GM19463 (cell line): Measurements from ENCODE around the gene ATOSB.
"Not testable (repeated sequence)": the region's sequence is repeated elsewhere in the genome, so short reads cannot be mapped to it uniquely, and the experiment has no call there.

Experiments used
- ATAC-seq: cut with Tn5 transposase; IDR thresholded peaks from one replicate; pipeline ENCODE4 v1.9.1; 2021; ENCODE audit warnings: mild to moderate bottlenecking, moderate library complexity; ENCODE audit not compliant: unreplicated experiment

ATOSB gene, protein sequence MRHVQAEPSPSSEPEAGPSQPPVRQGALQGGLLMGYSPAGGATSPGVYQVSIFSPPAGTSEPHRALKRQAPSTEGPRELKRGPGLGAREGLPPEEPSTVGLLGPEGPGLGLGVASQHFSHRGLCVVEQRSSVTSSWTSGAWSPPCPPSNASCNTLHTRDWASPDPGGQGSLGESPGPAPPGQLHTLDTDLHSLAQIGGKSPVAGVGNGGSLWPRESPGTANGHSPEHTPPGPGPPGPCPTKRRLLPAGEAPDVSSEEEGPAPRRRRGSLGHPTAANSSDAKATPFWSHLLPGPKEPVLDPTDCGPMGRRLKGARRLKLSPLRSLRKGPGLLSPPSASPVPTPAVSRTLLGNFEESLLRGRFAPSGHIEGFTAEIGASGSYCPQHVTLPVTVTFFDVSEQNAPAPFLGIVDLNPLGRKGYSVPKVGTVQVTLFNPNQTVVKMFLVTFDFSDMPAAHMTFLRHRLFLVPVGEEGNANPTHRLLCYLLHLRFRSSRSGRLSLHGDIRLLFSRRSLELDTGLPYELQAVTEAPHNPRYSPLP

DNA sequence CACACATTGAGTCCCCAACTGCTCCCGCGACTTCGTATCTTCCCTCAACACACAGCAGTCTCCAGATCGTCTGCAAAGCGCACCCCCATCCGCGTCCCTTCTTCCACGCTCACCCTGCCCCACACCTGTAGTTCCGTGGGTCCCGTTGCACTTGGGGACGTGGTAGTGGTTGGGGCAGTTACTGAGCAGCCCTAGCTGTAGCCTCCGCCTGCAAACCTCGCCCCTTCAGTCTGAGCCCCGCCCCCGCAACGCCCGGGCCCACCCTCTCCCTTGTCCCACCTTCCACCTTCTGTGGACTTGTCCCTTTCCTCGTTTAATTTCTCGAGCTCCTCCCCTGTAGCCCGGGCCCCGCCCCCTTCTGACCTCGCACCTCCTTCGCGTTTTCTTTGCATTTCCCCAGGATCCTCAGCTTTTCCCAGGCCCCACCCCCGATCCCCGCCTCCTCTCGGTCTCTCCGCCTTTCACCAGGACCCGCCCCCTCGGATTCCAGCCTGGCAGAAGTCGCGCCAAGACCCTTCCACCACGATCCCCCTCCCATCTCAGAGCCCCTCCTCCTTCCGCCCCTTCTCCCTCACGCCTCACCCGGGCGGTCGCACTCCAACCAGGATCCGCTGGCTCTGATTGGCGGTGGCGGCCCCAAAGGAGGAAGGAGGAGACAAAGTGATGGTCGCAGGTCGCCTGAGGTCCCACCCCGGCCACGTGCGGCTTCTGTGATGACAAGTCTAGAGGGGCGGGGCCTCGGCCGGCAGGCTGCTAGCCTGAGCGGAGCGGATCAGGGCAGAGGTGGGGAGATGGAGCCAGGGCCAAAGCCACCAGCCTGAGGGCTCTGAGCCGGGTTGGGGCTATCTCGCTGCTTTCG, at the start of gene ATOSB:
Gene ATOSB, minus strand, starts transcription at position 183 of the 859 bp plus-strand sequence. CDS start 7,588 bp downstream, outside the sequence.
- ATAC-seq, result peak; percentile 47

DNA sequence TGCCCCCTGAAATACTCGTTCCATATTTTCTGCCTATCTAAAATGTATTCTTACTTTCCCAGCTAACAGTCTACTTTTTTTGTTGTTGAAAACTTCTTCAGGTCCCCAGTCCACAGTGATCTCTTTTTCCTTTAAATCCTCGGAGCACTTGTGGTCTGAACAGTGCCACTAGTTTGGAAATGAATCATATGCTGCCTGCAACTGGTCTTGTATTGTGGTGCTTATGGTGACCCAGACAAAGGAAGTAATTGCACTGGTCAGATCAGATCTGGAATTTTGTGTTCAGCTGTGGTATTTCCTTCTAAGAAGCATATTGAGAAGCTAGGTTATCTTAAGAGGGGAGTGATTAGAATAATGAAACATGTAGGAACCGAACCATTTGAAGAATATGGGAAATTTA, 49.0 kb upstream of the ATOSB start:
- no peak for ATAC-seq

DNA sequence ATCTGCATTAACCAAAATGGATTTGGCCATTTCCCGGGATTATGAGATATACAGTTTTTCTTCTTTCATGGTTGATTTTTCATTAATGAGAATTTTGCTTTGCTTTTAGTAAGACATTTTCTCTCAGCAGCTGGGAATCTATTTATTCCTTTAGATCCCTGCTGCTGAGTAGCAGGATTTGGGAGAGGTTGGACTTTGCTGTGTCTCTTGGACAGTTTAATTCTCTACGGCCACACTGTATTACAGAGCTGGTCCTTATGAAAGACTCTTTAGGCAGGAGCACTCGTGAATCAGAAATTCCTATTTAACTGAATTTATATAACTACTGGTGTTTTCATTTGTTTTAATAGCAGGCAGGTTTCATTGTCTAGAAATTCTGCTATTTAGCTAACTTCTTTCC, 47.8 kb upstream of the ATOSB start:
- ATAC-seq, result no peak

DNA sequence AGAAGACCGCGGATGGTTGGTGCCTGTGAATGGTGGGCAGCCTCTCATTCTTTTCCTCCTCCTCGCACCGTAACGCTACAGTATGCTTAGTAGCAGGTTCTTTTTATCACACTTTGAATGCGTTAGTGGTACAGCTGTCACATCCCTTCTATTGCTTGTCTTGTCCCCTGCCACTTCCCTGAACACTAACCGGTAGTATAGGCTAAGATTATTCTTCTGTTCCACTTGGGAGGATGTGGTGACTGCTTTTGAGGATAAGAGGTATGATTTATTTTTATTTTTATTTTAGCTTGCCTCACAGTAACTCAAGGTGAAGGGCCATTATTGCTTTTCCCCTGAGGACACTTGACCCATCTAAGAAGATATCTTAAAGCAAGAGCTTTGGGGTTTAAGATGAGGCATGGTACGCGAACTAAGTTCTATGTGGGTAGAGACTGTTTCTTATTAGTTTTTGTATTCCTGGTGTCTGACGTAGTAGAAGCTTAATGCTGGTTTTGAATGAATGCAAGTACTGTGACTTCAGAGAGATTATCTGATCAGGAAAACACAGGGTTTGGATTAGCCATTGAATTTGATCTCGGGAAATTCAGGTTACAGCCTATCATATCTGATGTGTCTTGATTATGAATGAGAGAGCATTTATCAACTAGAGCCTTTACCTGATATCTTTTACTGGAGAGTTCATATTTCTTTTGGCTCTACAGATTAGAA, 47.1 kb upstream of the ATOSB start:
- ATAC-seq, result no peak

DNA sequence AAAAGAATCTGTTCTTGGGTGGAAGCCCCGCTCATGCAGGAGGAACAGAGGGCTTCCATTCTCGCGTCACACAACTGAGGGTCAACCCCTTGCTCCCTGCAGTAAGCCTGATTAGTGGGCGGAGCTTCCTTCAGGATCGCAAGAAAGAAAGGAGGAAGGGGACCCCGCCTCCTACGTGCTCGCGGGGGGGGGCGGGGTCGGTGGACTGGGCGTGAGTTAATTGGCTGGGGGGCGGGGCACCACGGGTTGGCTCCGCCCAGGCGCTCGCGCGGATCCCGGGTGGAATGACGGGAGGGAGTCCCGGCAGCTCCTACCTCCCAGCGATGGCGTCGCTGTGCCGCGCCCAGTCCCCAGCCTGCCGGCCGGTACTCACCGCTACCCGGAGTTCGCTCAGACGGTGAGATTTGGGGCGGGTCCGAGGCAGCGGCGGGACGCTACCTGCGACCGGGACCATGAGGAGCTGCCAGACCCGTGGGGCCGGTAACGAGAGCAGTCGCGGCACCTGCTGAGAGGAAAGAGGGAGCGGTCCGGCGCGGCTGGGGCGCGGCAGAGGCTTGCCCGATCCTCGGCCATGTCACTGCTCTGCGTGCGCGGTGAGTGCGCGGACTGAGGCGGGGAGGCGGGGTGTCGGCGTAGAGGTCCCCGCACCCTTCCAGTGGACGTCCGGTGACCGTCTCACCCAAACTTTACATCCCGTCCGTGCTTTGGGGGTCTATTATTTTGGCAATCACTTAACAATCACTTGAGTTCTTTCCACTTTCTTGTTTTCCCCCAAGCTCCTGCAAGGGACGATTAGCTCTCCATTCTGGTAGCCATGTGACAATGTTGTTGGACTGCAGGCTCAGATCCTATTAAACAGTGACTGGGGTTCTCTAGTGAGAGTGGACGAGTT, 46.3 kb upstream of the ATOSB start, which contains the start of gene UNC13B:
Gene UNC13B, plus strand, starts transcription at position 297 of the 892 bp plus-strand sequence. Its CDS starts 275 bp downstream, at position 572.
- ATAC-seq, result peak; percentile 61

DNA sequence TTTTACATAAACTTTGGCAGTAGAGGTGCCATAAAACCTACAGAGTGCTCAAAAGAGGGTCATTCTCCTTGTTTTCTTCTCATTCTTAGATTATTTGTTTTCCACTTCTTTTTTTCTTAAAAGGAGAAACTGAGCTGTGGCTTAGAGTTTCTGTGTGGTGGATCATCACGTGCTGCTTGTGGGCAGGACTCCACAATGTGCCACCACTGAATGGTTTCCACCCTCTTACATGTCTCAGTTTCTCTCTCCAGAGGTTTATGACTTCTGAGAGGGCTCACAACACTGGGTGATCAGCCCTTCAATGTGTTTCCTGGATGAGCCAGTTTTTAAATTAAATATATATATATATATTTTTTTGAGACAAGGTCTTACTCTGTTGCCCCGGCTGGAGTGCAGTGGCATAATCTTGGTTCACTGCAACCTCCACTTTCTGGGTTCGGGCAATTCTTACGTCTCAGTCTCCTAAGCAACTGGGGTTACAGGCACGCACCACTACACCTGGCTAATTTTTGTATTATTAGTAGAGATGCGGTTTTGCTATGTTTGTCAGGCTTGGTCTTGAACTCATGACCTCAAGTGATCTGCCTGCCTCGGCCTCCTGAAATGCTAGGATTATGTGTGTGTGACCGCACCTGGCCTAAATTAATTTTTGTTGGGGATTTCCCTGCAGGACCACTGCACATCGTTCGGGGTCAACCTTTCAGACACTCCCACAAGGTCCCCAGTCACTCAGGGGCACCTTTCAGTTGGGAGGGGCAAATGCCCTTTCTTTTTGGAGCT, 43.0 kb upstream of the ATOSB start:
- ATAC-seq, result no peak

DNA sequence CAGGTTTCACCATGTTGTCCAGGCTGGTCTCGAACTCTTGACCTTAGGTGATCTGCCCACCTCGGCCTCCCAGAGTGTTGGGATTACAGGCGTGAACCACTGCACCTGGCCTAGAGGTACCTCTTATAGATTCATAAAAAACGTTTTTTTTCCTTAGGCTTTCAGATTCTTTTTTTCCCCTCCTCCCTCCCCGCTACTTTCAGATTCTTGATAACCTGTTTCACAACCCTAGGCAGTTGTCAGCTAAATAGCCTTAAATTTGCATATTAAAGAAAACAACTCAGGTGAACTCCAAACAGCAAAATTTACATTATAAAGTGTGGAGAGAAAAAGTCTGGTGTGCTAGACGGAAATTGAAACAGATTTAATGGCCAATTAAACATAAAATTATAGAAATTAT, 42.2 kb upstream of the ATOSB start:
- ATAC-seq, result not testable (repeated sequence)

DNA sequence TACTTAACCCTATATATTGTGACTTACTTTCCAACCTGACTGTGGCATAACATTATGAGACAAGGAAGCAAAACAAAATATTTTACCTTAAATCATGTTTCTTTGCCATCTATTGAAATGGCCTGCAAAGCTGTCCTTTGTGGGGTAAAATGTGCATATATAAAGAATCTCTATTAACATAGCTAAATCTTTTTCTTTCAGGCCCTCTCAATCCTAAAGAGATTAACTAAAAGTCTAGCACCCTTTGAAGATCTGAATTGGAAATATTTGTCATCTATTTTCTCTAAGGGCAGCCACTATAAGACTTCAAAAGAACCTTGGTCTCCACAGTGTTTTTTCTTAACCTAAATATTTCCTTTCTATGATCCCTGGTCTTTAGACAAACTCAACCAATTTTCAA, 41.1 kb upstream of the ATOSB start:
- ATAC-seq, result no peak

DNA sequence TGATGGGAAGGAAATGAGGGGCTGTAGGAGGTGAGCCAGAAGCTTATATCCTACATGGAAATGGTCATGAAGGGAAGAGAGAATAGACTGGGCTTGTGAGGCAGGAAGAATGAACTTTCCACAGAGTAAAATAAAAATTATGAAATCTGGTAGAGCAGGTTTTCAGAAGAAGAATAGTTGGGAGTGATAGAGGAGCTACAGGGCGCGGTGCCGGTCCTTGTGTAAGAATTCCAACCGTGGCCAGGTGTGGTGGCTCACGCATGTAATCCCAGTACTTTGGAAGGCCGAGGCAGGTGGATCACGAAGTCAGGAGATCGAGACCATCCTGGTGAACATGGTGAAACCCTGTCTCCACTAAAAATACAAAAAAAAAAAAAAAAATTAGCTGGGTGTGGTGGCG, 37.3 kb upstream of the ATOSB start:
- ATAC-seq, result no peak

DNA sequence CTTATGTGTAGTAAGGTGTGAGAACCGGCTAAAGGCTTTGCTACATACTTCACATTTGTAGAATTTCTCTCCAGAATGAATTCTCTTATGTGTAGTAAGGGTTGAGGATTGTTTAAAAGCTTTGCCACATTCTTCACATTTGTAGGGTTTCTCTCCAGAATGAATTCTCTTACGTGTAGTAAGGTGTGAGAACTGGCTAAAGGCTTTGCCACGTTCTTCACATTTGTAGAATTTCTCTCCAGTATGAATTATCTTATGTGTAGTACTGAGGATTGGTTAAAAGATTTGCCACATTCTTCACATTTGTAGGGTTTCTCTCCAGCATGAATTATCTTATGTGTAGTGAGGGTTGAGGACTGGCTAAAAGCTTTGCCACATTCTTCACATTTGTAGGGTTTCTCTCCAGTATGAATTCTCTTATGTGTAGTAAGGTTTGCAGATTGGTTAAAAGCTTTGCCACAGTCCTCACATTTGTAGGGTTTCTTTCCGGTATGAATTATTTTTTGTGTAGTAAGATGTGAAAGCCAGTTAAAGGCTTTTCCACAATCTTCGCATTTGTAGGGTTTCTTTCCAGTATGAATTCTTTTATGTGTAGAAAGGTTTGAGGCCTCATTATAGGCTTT, 32.4 kb upstream of the ATOSB start:
- ATAC-seq, result not testable (repeated sequence)

DNA sequence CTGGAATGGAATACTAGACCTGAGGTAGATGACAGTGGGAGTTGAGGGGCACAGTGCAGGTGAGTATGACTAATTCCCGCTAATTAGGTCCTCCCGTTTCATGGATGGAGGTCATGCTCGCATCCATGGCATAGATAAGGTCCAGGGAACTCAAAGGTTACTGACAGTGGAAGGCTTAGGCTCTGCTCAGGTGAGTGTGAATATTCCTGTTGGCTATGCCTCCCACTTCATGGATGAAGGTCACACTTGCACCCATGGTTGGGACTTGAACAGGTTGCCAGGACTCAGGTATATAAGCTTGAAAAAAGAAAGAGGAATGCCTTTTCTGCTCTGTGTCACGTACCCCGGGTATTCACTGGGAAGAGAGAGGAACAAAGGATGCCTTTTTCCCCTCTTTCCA, 26.4 kb upstream of the ATOSB start:
- ATAC-seq, result no peak

DNA sequence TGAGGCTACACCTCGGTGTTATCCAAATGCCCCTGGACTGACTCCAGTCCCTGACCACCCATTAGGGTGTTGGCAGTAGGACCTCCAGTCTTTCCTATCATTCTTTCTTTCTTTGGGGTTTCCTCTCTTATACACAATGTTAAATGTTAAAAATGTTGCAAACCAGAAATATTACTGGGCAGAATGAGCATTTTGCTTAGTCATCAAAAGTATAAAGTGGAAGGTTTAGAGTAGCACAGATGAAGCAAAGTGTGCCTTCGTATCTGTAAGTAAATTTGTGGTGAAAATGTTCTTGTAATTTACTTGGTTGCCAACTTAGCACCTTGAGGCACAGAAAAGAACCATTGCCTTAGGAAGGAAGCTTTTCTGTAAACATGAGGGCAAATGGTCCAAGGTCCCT, 24.4 kb upstream of the ATOSB start:
- ATAC-seq, result no peak

DNA sequence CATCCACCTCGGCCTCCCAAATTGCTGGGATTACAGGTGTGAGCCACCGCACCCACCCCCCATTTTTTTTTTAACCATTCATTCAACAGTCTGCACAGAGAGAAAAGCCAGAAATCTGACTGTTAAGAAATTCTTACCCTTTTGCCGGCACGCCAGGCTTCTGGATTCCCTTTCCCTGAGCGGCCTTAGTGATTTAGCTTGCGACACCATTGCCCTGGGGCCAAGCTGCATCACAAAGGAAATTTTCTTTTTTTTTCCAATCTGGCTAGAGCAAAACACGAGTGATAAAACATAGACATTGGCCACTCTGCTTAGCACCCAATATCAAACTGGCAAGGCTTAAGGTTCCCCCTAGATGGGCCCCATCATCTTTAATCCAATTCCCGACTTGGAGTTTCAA, 21.2 kb upstream of the ATOSB start:
- no peak for ATAC-seq

DNA sequence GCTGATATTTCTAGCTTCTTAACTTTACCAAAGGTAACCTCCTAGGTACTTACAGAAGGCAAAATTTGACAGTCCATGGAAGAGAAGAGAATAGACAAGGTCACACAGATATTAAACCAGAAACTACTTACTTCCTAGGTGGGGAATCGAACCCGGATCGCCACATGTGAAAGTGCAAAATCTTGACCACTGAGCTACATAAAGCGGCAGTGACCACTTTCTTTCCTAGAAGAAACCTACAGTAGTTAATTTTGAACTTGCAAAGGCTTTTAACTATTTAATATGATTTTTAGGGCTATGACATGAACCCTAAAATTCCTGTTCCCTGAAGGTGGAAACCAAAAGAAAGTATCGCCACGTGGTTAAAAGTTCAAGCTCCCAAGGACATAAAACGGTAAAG, 20.3 kb upstream of the ATOSB start:
- no peak for ATAC-seq

DNA sequence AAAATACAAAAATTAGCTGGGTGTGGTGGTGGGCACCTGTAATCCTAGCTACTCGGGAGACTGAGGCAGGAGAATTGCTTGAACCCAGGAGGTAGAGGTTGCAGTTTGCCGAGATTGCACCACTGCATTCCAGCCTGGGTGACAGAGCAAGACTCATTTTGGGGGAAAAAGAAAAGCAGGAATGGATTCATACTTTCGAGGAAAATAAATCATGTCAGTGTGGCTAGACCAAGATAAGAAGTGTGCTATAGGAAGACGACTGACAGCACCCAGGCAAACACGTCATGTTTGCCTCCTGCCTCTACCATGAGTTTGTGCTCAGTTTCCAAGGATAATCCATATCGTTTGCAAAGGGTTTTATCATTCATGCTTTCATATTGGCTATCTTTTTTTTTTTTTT, 19.3 kb upstream of the ATOSB start:
- ATAC-seq, result no peak

DNA sequence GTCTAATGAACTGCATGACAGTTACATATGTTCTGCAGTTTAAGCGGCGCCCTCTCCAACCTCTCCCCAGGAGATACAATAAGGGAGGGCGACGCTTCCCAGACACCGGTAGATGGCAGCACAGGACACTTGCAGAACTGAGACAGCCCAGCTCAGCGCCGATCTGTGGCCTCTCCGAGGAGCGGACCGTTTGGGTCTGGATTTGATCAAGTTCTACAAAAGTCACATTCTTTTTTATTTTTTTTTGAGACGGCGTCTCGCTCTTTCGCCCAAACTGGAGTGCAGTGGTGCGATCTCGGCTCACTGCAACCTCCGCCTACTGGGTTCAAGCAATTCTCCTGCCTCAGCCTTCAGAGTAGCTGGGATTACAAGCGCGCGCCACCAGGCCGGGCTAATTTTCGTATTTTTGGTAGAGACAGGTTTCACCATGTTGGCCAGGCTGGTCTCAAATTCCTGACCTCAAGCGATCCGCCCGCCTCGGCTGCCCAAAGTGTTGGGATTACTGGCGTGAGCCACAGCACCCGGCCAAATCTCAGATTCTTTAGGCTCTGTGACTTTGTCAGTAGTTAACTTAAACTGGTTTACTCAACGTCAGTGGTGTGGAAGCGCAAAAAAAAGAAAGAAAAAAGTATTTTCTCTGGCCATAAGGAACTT, 1.4 kb upstream of the ATOSB start:
- ATAC-seq, result peak; percentile 43

DNA sequence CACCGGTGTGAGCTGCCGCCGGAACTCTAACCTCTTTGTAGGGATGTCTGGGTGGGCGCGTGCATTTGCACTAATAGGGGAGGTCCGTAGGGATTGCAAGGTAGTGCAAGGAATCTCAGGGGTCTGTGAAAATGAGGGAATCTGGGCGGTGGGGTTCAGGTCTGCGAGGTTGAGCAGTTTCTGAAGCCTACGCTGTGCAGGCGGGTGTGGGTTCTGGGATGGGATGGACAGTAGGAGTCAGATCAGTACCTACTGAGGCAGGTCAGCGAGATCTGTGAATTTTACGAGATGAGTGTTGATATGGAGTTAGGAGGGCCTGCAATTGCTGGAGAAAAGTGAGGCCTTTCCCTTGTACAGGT, 856 bp upstream of the ATOSB start:
- ATAC-seq, result no peak

DNA sequence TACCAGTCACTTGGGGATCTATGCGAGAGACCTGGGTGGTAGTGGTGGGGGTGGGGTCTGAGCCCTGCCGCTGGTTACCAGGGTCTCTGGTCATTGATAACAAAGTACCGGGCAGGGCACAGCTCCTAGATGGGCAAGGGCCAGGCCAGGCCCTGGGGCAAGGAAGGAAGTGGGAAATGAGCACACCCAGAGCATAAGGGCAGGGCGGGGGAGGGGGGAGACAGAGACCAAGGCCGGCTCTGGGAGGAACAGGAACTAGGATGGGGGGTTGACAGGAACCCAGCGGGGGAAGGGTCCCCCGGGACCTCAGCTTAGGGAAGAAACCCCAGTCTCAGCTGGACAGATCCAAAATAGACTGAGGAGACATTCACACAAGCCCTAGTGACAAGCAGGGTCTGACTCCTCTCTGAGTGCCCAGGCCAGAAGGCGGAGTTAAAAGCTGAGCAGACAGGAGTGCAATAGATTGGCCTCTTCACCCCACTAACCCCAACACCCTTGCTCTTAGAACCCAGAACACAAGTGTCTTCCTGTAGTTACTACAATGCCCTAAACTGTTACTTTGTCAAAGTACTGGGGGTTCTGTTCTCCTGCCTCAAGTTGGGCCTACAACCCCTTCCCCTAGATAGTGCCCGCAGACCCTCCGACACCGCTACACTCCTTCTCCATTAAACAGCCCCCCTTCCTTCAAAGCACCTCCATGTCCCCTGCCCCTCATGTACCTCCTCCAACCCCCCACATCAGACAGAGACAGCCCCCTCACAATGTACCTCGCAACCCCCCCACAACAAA, 628 bp downstream of the ATOSB start:
- no peak for ATAC-seq
